NCI-H446 treated with DMSO at 0.1 percent for 48 hours (cell line): ENCODE results near the gene ZFAND4.
"Not testable (repeated sequence)": the region's sequence is repeated elsewhere in the genome, so short reads cannot be mapped to it uniquely, and the experiment has no call there.

Experiments
- DNase-seq: peaks from one replicate; lab custom pipeline; 2025; lab: John Stamatoyannopoulos, UW

ZFAND4 gene

DNA sequence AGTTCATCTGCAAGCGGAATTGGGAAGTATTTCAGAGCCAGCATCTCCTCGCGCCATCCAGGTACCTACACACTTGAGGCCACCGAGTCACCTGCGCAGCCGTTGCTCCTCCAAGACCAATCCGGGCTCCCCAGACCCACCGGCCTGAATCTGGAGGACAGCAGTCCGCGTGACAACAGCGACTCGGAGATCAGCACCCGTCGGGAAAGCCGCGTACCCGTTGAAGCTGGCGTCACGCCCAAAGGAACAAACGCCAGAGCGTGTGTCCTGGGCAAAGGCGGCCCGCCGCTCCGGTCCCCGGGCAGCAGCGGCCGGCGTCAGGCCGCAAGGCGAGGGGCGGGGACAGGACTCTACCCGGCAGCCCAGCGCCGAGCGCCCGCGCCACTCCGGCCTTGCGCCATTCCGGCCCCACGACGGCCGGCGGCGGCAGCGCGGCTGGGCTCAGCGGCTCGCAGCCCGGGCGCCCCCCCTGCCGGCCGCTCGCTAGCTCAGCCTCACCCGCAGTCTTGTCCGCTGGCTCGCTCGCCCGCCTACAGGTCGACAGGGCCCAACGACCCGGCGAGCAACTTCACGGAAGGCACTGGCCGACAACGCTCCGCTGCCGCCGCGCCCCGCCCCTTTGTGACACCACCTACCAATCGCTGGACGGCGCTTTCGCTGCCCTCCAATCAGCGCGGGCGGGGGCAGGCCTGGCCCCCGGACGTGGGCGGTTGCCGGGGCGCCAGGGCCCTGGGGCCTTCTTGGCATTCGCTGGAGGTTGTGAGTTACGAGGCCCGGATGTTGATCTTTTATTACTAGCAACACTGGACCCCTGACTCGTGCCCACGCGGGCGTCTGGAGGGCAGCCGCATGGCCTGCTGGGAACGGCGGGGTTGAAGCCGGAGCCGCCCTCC is at the start of gene ZFAND4:
TSS of gene ZFAND4 (minus strand) at position 592 of the 893 bp plus-strand sequence. CDS start 9,047 bp downstream, outside the sequence.
- DNase-seq, result peak; percentile 80

DNA sequence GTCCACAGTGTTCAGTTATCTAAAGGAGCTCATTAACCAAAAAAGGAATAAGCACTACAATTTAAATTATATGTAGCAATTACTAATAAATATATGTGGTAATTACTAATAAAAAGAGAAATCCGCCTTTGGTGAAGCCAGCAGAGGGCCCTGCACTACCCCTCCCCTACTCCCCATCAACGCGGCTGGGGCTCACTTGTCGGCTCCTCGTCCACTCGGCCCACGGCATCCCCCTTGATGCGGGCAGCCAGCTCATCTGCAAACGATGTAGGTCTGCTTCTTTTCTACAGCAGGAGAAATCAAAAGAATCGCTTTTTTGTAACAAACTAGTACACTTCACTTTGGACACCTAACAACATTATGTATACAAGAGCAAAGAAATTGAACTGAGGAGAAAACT is 48.9 kb upstream of the ZFAND4 start:
- not testable (repeated sequence) for DNase-seq

DNA sequence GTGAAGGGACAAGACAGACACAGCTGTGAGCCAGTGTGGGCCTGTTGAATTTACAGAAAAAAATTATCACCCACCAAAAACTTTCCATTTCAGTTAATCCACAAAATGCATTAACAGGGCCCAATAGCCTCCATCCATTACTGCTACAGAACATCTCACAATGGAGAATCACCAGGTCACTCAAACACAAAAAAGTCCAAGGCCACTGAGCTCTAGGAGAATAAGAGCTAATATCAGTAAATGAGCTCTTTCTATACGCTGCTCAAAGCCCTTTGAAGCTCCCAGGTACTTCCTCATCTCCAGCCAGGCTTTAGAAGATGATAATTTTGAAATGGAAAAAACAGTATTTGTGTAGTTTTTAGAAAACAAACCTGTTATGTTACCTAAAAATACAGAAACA is 45.1 kb upstream of the ZFAND4 start:
- not testable (repeated sequence) for DNase-seq

DNA sequence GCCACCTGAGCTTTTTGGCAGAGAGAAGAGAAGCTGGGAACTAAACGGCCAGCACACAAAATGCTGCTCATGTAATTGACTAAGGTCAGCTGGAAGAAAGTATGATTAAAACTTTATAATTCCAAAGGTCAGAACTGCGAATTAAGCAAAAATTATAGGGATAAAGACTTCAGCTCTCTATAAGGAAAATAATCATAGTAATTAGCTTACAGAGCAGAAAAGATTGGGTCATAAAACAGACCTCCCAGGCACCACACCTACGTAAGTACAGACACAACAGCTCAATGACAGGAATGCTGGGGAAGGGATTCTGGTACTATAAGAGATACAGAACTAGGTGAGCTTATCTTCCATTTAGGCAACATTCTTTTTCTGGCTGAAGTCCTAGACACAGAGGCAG is 44.5 kb upstream of the ZFAND4 start:
- DNase-seq, result not testable (repeated sequence)

DNA sequence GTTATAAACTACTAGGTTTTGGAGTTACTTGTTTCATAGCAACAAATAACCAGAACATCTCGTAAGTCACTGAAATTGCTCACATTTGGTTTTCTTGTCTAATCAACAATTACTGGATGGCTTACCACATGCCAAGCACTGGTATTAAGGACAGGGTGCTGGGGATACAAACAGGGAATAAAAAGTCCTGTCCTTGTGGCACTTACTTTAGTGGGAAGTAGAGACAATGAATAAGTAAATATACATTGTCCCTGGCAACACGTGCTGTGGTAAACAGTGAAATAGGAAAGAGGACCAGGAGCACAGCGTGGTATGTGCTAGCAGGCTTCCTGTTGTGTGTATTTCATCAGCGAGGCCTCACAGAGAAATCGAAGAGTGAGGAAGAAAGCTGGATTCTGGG is 38.7 kb upstream of the ZFAND4 start:
- DNase-seq, result not testable (repeated sequence)

DNA sequence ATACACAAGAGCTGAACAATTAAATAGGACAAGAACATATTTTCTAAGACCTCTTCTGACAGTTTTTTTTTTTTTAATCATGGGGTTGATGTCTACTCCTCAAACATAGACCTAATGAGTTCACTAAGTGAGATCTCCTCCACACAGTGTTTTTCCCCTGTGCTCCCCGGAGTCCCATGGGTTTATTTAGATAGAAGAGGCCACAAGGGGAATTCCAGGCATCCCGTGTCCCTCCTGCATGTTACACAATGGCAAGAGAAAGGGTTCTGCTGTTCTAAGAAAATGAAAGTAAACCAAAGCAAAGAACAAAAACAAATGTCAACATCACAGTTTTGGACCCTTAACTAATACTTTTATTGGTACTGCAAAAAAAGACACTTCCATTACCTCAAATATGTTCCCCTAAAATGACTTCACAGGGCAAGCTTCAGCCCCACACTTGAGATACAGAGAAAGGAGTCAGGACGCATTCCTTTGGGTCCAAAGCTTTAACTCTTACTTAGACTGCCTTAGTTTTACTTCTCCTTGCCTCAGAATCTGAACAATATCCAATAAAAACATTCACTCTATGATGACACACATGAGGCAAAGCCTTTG is 37.7 kb upstream of the ZFAND4 start:
- not testable (repeated sequence) for DNase-seq

DNA sequence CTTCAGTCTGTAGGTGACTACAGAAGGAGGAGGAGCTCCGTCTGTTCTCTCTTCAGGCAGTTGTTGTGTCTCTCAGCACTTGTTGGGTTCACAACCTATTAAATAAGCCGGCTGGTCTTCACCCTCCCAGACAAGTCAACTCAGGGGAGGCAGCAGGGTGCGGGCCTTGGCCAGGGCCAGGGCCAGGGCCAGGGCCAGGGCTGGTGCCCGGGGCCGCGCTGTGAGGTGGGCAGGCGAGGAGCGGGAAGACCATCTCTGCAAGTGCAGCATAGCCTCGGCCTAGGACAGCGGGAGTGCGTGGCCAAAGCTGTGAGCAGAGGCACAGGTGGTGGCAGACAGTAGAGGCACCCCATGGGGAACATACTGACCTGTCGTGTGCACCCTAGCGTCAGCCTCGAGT is 5.9 kb upstream of the ZFAND4 start:
- DNase-seq, result not testable (repeated sequence)

DNA sequence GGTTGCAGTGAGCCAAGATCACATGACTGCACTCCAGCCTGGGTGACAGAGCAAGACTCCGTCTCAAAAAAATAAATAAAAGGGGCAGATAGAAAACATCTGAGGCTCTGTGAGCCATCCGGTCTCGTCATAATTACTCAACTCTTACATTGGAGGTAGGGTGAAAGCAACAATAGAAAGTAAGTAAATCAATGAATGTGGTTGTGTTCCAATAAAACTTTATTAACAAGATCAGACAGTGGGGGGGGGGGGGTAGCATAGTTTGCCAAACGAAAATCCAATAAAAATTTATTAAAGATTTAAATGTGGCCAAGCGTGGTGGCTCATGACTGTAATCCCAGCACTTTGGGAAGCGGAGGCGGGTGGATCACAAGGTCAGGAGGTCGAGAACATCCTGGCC is 2.8 kb upstream of the ZFAND4 start:
- no peak for DNase-seq

DNA sequence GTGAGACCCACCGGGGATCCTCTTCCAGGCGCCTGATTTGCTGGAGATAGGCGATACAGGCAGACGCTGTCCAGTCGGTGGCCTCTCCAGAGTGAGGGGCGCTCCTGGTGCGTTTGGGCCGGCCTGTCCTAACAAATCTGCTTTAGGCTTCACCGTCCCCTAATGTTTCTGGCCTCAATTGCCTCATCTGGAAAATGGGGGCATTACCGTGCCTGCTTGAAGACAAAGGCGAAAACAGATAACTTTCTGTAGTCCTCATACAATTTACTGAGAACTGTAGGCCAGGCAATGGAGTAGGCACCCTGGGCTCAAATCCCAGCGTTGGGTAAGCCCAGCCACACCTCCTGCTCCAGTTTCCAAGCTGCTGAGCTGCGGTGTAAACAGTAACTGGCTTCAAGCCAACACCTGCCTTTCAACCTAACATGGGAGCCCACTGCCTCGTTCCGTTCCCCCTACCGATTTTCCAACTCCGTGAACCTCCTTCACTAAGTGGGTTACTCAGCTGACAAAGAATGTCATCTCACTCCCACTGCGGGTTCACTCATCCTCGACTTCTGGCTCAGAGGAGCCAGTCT is 589 bp upstream of the ZFAND4 start:
- DNase-seq, result no peak

DNA sequence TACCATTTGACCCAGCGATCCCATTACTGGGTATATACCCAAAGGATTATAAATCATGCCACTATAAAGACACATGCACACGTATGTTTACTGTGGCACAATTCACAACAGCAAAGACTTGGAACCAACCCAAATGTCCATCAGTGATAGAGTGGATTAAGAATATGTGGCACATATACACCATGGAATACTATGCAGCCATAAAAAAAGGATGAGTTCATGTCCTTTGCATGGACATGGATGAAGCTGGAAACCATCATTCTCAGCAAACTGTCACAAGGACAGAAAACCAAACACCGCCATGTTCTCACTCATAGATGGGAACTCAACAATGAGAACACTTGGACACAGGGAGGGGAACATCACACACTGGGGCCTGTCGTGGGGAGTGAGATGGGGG is 1.3 kb downstream of the ZFAND4 start:
- not testable (repeated sequence) for DNase-seq

DNA sequence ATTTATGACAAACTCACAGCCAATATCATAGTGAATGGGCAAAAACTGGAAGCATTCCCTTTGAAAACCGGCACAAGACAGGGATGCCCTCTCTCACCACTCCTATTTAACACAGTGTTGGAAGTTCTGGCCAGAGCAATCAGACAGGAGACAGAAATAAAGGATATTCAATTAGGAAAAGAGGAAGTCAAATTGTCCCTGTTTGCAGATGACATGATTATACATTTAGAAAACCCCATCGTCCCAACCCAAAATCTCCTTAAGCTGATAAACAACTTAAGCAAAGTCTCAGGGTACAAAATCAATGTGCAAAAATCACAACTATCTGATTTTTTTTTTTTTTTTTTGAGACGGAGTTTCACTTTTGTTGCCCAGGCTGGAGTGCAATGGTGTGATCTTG is 2.7 kb downstream of the ZFAND4 start:
- not testable (repeated sequence) for DNase-seq

DNA sequence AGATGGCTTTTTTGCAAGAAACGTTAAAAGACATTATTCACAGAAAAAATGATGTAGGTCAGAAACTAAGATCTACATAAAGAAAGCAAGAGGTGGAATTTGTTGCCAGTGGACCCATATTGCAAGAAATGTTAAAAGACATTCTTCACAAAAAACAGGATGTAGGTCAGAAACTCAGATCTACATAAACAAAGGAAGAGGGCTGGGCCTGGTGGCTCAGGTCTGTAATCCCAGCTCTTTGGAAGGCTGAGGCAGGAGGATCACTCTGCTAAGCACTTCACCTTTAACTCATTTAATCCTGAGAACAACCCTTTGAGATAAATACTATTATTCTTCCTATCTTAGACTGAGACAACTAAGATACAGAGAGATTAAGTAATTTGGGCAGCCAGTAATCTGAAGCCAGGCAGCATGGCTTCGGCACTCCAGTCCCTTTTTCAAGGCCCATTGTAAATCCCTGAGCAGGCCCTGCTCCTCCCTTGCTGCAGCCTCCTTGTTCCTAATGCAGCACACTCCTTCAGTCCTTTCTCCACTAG is 11.6 kb downstream of the ZFAND4 start:
- DNase-seq, result no peak

DNA sequence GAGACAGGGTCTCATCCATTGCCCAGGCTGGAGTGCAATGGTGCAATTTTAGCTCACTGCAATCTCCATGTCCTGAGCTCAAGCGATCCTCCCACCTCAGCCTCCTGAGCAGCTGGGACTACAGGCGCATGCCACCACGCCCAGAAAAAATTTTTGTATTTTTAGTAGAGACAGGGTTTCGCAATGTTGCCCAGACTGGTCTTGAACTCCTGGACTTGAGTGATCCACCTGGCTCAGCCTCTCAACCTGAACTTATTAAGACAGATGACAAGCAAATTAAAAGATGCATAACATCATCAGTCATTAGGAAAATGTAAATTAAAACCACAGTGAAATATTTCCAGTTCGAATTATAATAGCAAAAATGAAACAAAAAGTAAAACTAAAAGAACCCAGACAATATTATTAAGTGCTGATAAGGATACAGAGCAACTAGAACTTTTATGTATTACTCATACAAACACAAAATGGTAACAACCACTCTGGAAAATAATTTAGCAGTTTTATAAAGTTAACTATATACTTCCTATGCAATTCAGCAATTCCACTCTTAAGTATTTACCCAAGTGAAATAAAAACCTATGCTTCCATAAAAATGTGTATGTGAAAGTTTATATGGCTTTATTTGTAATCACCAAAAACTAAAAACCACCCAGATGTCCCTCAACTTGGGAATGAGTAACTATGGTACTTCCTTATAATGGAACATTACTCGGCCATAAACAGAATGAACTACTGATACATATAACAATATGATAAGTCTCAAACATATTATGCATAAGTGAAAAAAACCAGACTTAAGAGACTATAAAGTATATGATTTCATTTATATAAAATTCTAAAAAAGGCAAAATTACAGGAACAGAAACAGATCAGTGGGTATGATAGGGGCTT is 15.3 kb downstream of the ZFAND4 start:
- DNase-seq, result no peak

DNA sequence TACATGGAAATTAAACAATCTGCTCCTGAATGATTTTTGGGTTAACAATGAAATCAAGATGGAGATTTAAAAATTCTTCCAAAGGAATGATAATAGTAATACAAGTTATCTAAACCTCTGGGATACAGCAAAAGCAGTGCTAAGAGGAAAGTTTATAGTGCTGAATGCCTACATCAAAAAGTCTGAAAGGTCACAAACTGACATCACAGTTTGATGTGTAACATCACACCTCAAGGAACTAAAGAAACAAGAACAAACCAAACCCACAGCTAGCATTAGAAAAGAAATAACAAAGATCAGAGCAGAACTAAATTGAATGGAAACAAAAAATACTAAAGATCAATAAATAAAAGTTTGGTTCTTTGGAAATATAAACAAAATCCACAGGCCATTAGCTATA is 17.4 kb downstream of the ZFAND4 start:
- no peak for DNase-seq

DNA sequence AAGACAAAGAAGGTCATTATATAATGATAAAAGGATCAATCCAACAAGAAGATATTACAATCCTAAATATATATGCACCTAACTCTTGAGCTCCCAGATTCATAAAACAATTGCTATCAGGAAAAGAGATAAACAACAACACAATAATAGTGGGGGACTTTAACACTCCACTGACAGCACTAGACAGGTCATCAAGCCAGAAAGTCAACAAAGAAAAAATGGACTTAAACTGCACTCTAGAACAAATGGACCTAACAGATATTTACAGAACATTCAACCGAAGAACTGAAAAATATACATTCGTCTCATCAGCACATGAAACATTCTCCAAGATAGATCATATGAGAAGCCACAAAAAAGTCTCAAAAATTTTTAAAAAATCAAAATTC is 17.8 kb downstream of the ZFAND4 start:
- DNase-seq, result not testable (repeated sequence)

DNA sequence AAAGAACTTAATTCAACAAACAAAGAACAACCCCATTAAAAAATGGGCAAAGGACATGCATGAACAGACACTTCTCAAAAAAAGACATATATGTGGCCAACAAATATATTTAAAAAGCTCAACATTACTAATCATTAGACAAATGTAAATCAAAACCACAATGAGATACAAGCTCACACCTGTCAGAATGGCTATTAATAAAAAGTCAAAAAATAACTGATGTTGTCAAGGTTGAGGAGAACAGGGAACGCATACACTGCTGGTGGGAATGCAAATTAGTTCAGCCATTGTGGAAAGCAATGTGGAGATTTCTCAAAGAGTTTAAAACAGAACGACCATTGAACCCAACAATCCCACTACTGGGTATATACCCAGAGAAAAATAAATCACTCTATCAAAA is 19.1 kb downstream of the ZFAND4 start:
- no peak for DNase-seq

DNA sequence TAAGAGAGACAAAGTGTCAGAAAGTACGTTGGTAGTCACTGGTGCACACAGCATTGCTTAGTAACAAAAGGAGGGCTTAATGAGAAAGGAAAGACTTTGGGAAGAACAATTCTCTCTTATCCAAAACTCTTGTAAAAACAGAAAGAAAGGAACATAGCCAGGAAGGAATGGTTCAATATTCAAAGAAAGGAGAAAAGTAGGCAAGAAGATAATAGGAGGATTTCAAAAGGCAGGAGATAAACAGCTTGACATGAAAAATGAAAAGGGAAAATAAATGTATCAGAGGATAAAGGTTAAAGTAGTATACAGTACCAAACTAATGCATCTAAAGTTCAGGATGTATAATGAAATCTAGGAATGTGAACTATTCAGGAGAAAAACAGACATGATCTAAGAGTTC is 20.1 kb downstream of the ZFAND4 start:
- no peak for DNase-seq

DNA sequence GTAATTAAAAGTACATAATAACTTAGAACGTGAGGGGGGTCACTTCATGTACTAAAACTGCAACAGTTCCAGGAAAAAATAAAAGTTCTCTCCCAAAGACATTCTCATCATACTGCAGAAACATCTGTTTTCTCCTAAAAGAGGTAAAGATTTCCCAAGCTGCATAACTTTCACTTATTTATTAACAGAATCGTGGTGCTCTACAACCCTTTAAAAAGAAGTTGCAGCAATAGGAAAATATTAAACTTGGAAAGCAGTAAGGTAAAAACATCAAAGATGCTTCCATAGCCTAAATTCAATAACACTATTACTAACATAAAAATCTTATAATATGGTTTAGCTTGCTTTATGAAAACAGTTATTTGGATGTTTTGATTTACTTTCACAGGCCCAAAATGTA is 23.3 kb downstream of the ZFAND4 start:
- no peak for DNase-seq

DNA sequence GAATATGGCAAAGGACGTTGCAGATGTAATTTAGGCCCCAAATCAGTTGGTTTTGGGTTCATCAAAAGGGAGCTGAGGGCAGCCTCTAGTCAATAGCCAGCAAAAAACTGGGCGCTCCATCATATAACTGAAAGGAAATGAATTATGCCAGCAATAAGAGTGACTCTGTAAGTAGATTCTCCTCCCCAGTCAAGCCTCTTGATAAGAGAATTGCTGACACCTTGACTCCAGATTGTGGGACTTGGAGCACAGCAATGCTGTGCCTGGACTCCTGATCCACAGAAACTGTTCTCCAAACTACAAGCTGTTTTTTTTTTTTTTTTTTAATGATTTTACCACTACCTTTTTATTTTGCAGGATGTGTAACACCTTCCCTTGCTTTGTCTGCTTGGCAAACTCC is 25.5 kb downstream of the ZFAND4 start:
- DNase-seq, result no peak

DNA sequence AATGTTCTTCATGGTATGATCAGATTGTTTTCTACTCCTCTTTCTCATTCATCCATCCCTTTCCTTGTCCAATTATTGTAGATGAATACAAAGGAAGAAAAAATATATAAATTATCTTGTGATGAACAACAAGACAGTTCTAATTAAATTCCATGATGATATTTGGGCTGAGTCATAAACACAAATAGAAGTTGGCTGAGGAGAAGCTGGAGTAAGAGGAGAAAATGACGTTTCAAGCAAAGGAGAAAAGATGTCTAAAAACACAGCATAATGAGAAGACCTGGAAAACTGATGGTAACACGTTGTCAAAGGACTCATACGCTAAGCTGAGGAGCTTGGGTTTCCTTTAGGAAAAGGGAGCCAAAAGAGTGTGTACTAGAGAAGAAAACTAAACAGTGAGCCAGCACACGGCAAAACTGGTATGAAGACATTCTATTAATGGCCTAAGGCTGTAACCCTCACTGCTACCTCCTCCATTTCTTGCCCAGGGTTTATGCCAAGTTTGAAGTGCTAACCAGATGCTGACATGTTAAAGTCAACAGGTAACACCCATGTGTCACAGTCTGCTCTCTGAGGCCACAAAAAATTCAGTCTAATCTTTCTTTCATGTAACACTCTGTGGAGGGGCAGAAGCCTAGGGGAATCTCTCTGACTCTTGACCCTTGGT is 26.1 kb downstream of the ZFAND4 start:
- DNase-seq, result no peak

DNA sequence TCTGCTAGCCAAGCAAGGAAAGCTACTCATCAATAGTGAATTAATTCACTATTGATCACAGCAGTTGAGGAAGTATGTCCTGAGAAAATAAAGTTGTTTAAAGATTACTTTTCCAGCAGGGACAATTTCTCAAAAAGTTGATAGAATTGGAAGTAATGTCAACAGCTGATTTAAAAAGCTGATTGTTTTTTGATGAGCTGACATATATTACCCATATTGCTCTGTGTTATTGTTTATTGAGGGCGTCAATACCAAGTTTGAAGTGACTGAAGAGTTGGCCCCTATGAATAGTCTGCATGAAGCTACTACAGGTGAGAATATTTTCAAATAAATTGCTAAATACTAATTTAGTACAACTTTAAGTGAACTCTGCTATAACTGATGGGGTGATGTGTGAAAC is 28.0 kb downstream of the ZFAND4 start:
- DNase-seq, result no peak
